ENCODE measurements around the gene LRP2.

LRP2 gene

DNA sequence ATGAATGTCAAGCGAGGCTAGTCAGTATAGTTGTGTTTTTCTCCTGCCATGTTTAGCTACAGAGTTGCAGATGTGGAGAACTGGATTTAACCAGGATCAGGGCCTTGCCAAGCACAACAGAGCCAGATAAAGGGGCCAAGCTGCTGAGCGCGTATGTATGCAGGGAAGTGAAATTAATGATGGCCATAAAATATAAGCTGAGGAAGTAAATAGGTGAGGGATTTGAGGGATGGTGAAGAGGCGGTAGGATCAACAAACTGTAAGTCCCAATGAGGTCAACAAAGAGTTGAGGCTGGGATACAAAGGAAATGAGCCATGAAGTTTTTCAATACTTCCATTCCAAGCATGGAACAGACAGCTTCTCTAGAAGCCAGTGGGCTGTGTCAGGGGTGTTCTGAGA lies 10.6 kb downstream of the LRP2 start:
- ChIA-PET CTCF (interaction anchor here (0.8 to 1.2 kb wide), 2 partner anchors 9 to 13 kb away, joined by 3 to 4 read pairs; no protein-coding TSS in a partner anchor), POLR2A (no interaction called here)
- TF ChIP-seq, protein P1, sequence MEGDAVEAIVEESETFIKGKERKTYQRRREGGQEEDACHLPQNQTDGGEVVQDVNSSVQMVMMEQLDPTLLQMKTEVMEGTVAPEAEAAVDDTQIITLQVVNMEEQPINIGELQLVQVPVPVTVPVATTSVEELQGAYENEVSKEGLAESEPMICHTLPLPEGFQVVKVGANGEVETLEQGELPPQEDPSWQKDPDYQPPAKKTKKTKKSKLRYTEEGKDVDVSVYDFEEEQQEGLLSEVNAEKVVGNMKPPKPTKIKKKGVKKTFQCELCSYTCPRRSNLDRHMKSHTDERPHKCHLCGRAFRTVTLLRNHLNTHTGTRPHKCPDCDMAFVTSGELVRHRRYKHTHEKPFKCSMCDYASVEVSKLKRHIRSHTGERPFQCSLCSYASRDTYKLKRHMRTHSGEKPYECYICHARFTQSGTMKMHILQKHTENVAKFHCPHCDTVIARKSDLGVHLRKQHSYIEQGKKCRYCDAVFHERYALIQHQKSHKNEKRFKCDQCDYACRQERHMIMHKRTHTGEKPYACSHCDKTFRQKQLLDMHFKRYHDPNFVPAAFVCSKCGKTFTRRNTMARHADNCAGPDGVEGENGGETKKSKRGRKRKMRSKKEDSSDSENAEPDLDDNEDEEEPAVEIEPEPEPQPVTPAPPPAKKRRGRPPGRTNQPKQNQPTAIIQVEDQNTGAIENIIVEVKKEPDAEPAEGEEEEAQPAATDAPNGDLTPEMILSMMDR (IDR thresholded peaks at IDR 0.05; ENCODE audit: control extremely low read depth, extremely low read depth, low read depth, missing control alignments) = no peak
- DNase-seq (ENCODE audit: extremely low spot score) = no peak

GRCh38 chr2:169349535-169349934 lies 12.8 kb downstream of the LRP2 start:
- ChIA-PET POLR2A (no interaction called here), CTCF (interaction anchor here (0.5 kb wide), 1 partner anchor 396 kb away, joined by 3 read pairs; no protein-coding TSS in a partner anchor)
- no peak for DNase-seq (ENCODE audit: extremely low spot score)
- TF ChIP-seq, protein P1 (IDR thresholded peaks at IDR 0.05; ENCODE audit: control extremely low read depth, extremely low read depth, low read depth, missing control alignments) = no peak

GRCh38 chr2:169348321-169349024 lies 13.9 kb downstream of the LRP2 start:
- CTCF ChIA-PET = no interaction called here
- POLR2A ChIA-PET = no interaction called here
- DNase-seq (ENCODE audit: extremely low spot score) = no peak
- TF ChIP-seq, protein P1 (IDR thresholded peaks at IDR 0.05; ENCODE audit: control extremely low read depth, extremely low read depth, low read depth, missing control alignments) = no peak

DNA sequence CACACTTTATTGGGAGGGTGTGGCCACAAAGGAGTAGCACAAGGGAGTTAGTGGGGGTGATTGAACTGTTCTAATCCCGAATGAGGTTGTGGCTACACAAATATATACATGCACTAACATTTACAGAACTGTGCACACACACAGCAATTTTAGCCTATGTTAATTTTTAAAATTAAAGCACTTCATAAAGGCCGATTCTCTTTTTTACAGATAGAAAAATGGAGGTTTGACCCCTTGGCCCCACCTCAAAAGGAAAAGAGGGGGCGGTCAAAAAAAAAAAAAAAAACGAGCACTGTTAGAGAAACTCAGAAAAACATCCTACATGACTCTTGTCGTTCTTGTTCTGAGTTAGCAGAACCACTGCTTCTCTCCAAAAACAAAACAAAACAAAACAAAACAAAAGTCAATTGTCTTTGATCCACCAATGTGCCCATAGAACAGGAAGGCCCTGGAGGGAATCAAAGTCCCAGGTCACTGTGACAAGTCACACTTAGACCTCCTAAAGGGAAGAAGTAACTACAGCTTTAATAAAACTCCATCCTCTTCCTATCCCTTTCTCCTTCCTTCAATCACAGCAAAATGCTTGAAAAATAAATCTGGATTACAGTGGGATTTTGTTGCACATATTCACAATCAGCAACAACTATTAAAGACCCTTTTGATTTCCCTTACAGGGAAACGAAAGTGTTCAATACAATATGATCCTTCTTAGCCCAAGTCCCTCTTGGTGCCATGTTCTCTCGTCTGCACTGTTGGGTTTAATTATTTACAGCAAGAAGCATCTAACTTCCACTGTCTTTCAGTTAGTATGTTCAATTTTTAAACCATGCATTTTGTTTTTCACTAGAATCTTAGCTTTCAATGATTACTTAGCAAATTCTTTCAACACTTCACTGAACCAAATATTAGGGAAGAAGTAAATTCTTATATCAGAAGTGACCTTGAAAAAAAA lies 16.6 kb downstream of the LRP2 start:
- POLR2A ChIA-PET = no interaction called here
- CTCF ChIA-PET = no interaction called here
- DNase-seq (ENCODE audit: extremely low spot score) = no peak
- TF ChIP-seq, protein P1 (IDR thresholded peaks at IDR 0.05; ENCODE audit: control extremely low read depth, extremely low read depth, low read depth, missing control alignments) = no peak

DNA sequence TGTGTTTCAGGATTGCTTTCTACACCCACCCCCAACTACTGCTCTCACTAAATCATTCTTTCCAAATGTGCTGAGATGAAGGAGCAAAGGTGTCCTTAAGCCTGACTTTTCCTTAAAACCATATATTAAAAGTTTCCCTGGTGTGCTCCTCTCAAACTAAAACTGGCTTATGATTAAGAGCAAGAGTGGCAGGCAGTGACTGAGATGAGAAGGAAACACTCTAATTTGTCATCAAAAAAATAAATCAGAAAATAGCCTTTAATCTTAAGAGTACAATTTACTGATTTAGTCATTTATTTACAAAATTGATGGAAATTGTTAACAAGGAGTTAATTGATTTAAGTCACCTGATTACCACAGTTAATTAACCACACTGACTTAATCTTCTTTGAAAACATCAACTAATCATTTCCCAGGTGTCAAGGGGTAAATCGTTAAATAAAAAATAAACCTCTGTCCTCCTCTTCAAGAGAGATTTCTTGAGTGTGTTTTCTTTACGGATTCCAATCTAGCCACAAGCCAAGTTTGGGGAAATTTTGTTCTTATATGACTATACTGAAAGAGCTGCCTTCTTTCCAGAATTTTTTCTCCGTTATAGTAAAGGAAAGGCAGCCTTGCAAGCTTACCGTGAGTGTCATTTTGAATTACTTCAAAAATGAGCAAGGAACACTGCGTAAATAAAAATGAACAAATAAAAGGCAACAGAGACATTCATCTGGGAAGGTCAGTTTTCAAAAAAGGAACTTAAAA lies 17.4 kb downstream of the LRP2 start:
- ChIA-PET POLR2A (no interaction called here), CTCF (no interaction called here)
- TF ChIP-seq, protein P1 (IDR thresholded peaks at IDR 0.05; ENCODE audit: control extremely low read depth, extremely low read depth, low read depth, missing control alignments) = no peak
- no peak for DNase-seq (ENCODE audit: extremely low spot score)

GRCh38 chr2:169343202-169343601 lies 19.1 kb downstream of the LRP2 start:
- TF ChIP-seq, protein P1 (IDR thresholded peaks at IDR 0.05; ENCODE audit: control extremely low read depth, extremely low read depth, low read depth, missing control alignments) = no peak
- POLR2A ChIA-PET = no interaction called here
- no peak for DNase-seq (ENCODE audit: extremely low spot score)
- CTCF ChIA-PET = interaction anchor here (1.0 to 1.5 kb wide), 3 partner anchors 10 to 21 kb away, joined by 3 to 6 read pairs (median 3); no protein-coding TSS in a partner anchor
